GM19193 (cell line): ENCODE data around the gene BDNF.

ENCODE experiments used
- POLR2A ChIP-seq: IDR thresholded peaks from 4 replicates; pipeline ENCODE4 v1.6.1; 2011; ENCODE audit not compliant: insufficient read depth, insufficient read length; ENCODE audit errors: extremely low read depth

BDNF gene

GRCh38 chr11:27700351-27701301 lies at the start of gene BDNF:
TSS of gene BDNF (minus strand) at chr11:27700455. CDS start at chr11:27658564, 41,891 bp downstream.
- TF ChIP-seq POLR2A: no peak

- TF ChIP-seq POLR2A: no peak
Observed at GRCh38 chr11:27740362-27741013, 40.2 kb upstream of the BDNF start.

DNA sequence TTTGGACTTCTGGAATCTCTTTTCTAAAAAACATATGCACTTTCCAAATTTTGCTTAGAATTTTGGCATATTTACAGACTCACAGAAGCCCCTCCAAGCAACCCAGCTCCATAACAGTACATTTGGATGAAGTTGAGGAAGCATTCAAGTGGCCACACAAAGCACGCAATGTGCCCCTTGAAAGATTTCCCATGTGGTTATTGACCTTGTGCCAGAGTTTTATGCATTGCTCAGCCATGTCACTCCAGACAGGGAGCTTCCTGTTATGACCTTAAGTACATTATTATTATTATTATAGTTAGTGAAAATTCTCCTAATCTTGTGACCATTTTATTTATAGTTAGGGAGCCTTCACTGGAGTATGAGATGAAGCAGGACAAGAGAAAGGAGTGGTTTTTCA lies 35.0 kb upstream of the BDNF start:
- no peak for TF ChIP-seq POLR2A

- no peak for TF ChIP-seq POLR2A
Observed at GRCh38 chr11:27726981-27727380, 26.7 kb upstream of the BDNF start.

- TF ChIP-seq POLR2A: no peak
Observed at GRCh38 chr11:27723687-27724086, 23.4 kb upstream of the BDNF start.

GRCh38 chr11:27722953-27723344 lies 22.7 kb upstream of the BDNF start:
- no peak for TF ChIP-seq POLR2A

- no peak for TF ChIP-seq POLR2A
Observed at GRCh38 chr11:27722117-27722952, 22.1 kb upstream of the BDNF start.

- no peak for TF ChIP-seq POLR2A
Observed at GRCh38 chr11:27721264-27722116, 21.2 kb upstream of the BDNF start.

GRCh38 chr11:27720277-27720830 lies 20.1 kb upstream of the BDNF start:
- TF ChIP-seq POLR2A: no peak

GRCh38 chr11:27719546-27719925 lies 19.3 kb upstream of the BDNF start:
- TF ChIP-seq POLR2A: no peak

GRCh38 chr11:27718863-27719545 lies 18.7 kb upstream of the BDNF start:
- TF ChIP-seq POLR2A: no peak

DNA sequence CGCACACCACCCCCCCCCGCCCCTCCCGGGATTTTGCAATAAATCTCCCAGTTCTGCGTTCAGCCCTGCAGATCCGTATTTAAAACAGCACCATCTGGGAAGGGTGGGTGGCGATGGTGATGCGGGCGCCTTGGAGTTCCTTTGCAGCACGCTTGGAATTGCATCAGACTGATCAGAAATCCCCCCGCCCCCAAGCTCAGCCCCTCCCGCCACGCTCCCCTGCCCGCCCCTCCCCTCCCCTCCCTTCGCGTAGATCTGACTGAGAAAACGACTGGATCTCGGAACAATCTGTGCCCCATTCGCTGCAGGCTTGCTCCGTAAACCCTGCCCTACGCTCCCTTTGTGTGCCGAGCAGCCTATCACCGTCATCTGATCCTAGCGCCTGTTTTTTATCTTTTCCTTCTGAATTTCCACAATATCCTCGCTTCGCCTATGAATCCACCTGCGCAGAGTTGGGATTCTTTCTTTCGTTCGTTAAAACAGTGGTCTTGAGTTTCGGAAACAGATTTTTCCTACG lies 18.1 kb upstream of the BDNF start:
- no peak for TF ChIP-seq POLR2A

DNA sequence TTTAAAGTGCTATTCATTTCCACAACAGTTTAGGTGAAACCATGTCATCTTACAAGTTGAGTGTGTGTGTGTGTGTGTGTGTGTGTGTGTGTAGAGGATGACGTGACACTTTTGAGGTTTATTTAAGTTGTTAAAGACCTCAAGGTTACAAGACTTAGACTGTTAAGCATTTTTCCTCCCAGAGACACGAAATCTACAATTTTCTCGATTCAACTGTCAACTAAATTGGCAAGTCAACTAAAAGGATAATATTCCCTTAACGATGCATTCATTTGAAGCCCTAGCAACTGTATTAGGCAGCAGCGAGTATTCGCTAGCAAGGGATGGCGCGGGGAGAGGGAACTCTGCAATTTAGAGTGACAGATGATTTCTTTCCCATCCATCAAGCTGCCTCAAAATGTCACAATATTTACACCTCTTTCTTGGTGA lies 17.6 kb upstream of the BDNF start:
- no peak for TF ChIP-seq POLR2A
